Nephron progenitor cell (in vitro differentiated cells): ENCODE results near the gene NAIP.
"Not testable (repeated sequence)": the region's sequence is repeated elsewhere in the genome, so short reads cannot be mapped to it uniquely, and the experiment has no call there.

ENCODE experiments used
- DNase-seq: peaks from one replicate; pipeline ENCODE4 v3.0.0; 2021
- H3K27ac Mint-ChIP-seq: 2 replicates; pipeline ENCODE4 v1.8.0; 2021; ENCODE audit warnings: mild to moderate bottlenecking, moderate library complexity, mixed read lengths
- H3K27me3 Mint-ChIP-seq: 2 replicates; pipeline ENCODE4 v1.8.0; 2021; ENCODE audit warnings: mild to moderate bottlenecking, low read depth, mixed read lengths; ENCODE audit not compliant: poor library complexity
- H3K36me3 Mint-ChIP-seq: 2 replicates; pipeline ENCODE4 v1.8.0; 2021; ENCODE audit warnings: low read depth, mixed read lengths
- H3K4me1 Mint-ChIP-seq: 2 replicates; pipeline ENCODE4 v1.8.0; 2021; ENCODE audit warnings: mixed read lengths
- H3K4me3 Mint-ChIP-seq: 2 replicates; pipeline ENCODE4 v1.8.0; 2021; ENCODE audit warnings: mild to moderate bottlenecking, moderate library complexity, mixed read lengths
- H3K9me3 Mint-ChIP-seq: 2 replicates; pipeline ENCODE4 v1.8.0; 2021; ENCODE audit warnings: mild to moderate bottlenecking, moderate library complexity, mixed read lengths
- TF ChIP-seq, protein P1 (sequence below): fragments of 200-600 bp; sonication (generic); IDR thresholded peaks from 2 replicates; pipeline ENCODE4 v1.5.0; 2021; ENCODE audit warnings: antibody characterized with exemption

NAIP gene

GRCh38 chr5:71025289-71025953 is at the start of gene NAIP:
TSS of gene NAIP (minus strand) at chr5:71025339. CDS start at chr5:71012915, 12,424 bp downstream.
- not testable (repeated sequence) for H3K27me3 Mint-ChIP-seq, H3K36me3 Mint-ChIP-seq, H3K4me1 Mint-ChIP-seq, DNase-seq, H3K27ac Mint-ChIP-seq, H3K4me3 Mint-ChIP-seq, H3K9me3 Mint-ChIP-seq

- not testable (repeated sequence) for H3K4me3 Mint-ChIP-seq, H3K4me1 Mint-ChIP-seq, H3K27ac Mint-ChIP-seq, H3K36me3 Mint-ChIP-seq, DNase-seq, H3K9me3 Mint-ChIP-seq, H3K27me3 Mint-ChIP-seq
Measured at GRCh38 chr5:71067262-71067928, 42.3 kb upstream of the NAIP start, which contains the start of gene GTF2H2. TSS of gene GTF2H2 (minus strand) at chr5:71067676. CDS start at chr5:71062763, 4,913 bp downstream.

DNA sequence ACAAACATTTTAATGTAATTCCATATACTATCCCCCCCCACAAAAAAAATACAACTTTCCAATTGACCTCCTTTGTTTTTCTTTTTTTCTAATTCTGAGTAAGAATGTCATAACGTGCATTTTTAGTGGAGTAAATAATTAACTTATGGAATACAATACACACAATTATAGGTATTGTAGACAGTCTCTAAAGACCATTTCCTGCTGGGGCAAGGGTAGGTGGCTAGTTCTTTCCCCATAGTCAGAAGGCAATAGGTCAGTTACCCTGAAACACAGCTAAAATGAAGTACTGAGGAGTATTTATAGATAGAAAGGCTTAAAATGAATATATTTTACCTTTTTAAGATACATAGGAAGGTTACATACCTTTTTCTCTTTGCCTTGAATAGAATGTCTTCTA is 36.2 kb upstream of the NAIP start:
- not testable (repeated sequence) for H3K27ac Mint-ChIP-seq, H3K36me3 Mint-ChIP-seq, DNase-seq, H3K9me3 Mint-ChIP-seq, H3K4me3 Mint-ChIP-seq, H3K4me1 Mint-ChIP-seq, H3K27me3 Mint-ChIP-seq

- DNase-seq, H3K4me1 Mint-ChIP-seq, H3K27ac Mint-ChIP-seq, H3K4me3 Mint-ChIP-seq, H3K9me3 Mint-ChIP-seq, H3K36me3 Mint-ChIP-seq, H3K27me3 Mint-ChIP-seq: not testable (repeated sequence)
Measured at GRCh38 chr5:71059426-71059825, 34.3 kb upstream of the NAIP start.

DNA sequence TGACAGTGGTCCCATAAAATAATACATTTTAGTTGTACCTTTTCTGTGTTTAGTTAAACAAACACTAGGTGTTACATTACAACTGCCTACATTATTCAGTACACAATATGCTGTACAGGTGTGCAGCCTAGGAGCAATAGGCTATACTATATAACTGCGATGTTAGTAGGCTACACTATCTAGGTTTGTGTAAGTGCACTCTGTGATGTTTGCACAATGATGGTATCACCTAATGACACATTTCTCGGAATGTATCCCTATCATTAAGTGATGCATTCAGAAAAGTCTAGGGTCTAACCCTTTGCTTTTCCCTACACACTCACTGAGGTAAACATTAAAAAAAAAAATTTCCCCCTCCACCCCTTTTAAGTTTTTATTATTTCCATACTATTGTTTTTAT is 19.7 kb upstream of the NAIP start:
- H3K9me3 Mint-ChIP-seq, H3K27ac Mint-ChIP-seq, H3K4me1 Mint-ChIP-seq, H3K4me3 Mint-ChIP-seq, DNase-seq, H3K27me3 Mint-ChIP-seq, H3K36me3 Mint-ChIP-seq: not testable (repeated sequence)

DNA sequence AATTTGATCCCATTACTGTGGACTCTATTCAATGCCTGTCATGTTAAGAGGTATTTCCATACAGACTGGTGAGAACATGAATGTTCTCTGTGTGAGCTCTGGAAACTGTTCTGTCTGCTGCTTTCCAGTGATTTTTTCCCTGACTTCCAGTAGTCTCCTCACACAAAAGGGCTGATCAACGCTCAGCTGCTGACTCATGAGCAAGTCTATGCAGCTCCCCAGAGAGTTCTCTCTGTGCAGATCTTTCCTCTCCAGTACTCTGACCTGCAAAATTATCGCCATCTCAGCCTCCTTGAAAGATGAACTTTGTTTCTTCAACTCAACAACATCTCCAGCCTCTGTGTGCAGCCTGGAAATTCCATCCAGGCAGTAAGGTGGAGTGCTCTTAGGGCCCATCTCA is 19.0 kb upstream of the NAIP start:
- not testable (repeated sequence) for H3K36me3 Mint-ChIP-seq, H3K27me3 Mint-ChIP-seq, H3K27ac Mint-ChIP-seq, DNase-seq, H3K4me3 Mint-ChIP-seq, H3K9me3 Mint-ChIP-seq, H3K4me1 Mint-ChIP-seq

GRCh38 chr5:71031046-71031776 is 6.1 kb upstream of the NAIP start:
- DNase-seq, H3K9me3 Mint-ChIP-seq, H3K4me3 Mint-ChIP-seq, H3K27me3 Mint-ChIP-seq, H3K36me3 Mint-ChIP-seq, H3K4me1 Mint-ChIP-seq, H3K27ac Mint-ChIP-seq: not testable (repeated sequence)

GRCh38 chr5:71020643-71021042 is 4.5 kb downstream of the NAIP start:
- H3K4me3 Mint-ChIP-seq, H3K27ac Mint-ChIP-seq, H3K9me3 Mint-ChIP-seq, H3K4me1 Mint-ChIP-seq, DNase-seq, H3K36me3 Mint-ChIP-seq, H3K27me3 Mint-ChIP-seq: not testable (repeated sequence)

GRCh38 chr5:71018376-71019005 is 6.6 kb downstream of the NAIP start:
- not testable (repeated sequence) for H3K4me1 Mint-ChIP-seq, H3K4me3 Mint-ChIP-seq, H3K27me3 Mint-ChIP-seq, H3K9me3 Mint-ChIP-seq, DNase-seq, H3K27ac Mint-ChIP-seq, H3K36me3 Mint-ChIP-seq

DNA sequence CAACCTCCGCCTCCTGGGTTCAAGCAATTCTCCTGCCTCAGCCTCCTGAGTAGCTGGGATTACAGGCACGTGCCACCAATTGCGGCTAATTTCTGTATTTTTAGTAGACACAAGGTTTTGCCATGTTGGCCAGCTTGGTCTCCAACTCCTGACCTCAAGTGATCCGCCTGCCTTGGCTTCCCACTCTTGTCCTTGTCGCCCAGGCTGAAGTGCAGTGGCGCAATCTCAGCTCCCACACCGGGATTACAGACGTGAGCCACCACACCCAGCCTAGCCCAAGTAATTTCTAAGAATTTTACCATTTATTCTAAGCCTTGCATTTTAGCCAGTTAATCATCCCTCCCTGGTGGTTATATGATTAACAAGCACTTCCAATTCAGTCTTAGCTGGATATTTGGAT is 11.0 kb downstream of the NAIP start:
- H3K4me3 Mint-ChIP-seq = no peak overlapping the region
- H3K9me3 Mint-ChIP-seq = no peaks in the 10 kb centered on the region

More for the DNA sequence above, 11.0 kb downstream of the NAIP start:
- TF ChIP-seq, protein P1, sequence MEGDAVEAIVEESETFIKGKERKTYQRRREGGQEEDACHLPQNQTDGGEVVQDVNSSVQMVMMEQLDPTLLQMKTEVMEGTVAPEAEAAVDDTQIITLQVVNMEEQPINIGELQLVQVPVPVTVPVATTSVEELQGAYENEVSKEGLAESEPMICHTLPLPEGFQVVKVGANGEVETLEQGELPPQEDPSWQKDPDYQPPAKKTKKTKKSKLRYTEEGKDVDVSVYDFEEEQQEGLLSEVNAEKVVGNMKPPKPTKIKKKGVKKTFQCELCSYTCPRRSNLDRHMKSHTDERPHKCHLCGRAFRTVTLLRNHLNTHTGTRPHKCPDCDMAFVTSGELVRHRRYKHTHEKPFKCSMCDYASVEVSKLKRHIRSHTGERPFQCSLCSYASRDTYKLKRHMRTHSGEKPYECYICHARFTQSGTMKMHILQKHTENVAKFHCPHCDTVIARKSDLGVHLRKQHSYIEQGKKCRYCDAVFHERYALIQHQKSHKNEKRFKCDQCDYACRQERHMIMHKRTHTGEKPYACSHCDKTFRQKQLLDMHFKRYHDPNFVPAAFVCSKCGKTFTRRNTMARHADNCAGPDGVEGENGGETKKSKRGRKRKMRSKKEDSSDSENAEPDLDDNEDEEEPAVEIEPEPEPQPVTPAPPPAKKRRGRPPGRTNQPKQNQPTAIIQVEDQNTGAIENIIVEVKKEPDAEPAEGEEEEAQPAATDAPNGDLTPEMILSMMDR = no peak
- Mint-ChIP-seq H3K27me3 (peaks cover 2% of the 10 kb centered on the region), H3K36me3 (no peaks in the 10 kb centered on the region), H3K27ac (no peak overlapping the region), H3K4me1 (peaks cover 6% of the 10 kb centered on the region)
- DNase-seq = no peak
